Neural cell (in vitro differentiated cells): ENCODE data around the gene NKX3-2. TPM values are rescaled to one million over a fixed set of nuclear protein-coding genes. Genes with fewer than 3 reads are reported as not detected.

Experiments used
- H2AFZ ChIP-seq: fragments of 200-600, 300-800 bp; sonication (generic), shearing (Covaris generic); 2 replicates; pipeline ENCODE4 v1.6.0; 2014; ENCODE audit warnings: low read depth, mild to moderate bottlenecking, antibody characterized with exemption, low read length, moderate library complexity
- H3F3A ChIP-seq: fragments of 200-600 bp; shearing (Covaris generic); 2 replicates; pipeline ENCODE4 v1.6.1; 2016; ENCODE audit warnings: mild to moderate bottlenecking, moderate library complexity, mixed read lengths, antibody characterized with exemption, low read length; ENCODE audit not compliant: insufficient read depth, poor library complexity, severe bottlenecking
- H3K27ac ChIP-seq: fragments of 200-600, 300-800 bp; sonication (generic), shearing (Covaris generic); 2 replicates; pipeline ENCODE4 v1.5.1; 2014; ENCODE audit warnings: mild to moderate bottlenecking, low read length, moderate library complexity
- H3K27me3 ChIP-seq: fragments of 300-800, 200-600 bp; sonication (generic), shearing (Covaris generic); 2 replicates; pipeline ENCODE4 v1.6.0; 2014; ENCODE audit warnings: mild to moderate bottlenecking, low read depth, low read length, moderate library complexity; ENCODE audit not compliant: insufficient read depth
- H3K36me3 ChIP-seq: fragments of 300-800, 200-600 bp; sonication (generic), shearing (Covaris generic); 2 replicates; pipeline ENCODE4 v1.5.1; 2014; ENCODE audit warnings: mild to moderate bottlenecking, antibody characterized with exemption, low read length, moderate library complexity; ENCODE audit not compliant: insufficient read depth
- H3K4me2 ChIP-seq: fragments of 300-800, 200-600 bp; sonication (generic), shearing (Covaris generic); 2 replicates; pipeline ENCODE4 v1.6.0; 2014; ENCODE audit warnings: mild to moderate bottlenecking, low read length
- H3K4me3 ChIP-seq: fragments of 300-800, 200-600 bp; sonication (generic), shearing (Covaris generic); 2 replicates; pipeline ENCODE4 v1.5.1; 2014; ENCODE audit warnings: mild to moderate bottlenecking, low read length, moderate library complexity
- H3K79me2 ChIP-seq: fragments of 200-600 bp; shearing (Covaris generic); replicated peaks from 2 replicates; pipeline ENCODE4 v1.6.0; 2014; ENCODE audit warnings: mild to moderate bottlenecking, low read length, moderate library complexity; ENCODE audit not compliant: insufficient read depth
- H3K9ac ChIP-seq: fragments of 300-800, 200-600 bp; sonication (generic), shearing (Covaris generic); 2 replicates; pipeline ENCODE4 v1.6.1; 2016; ENCODE audit warnings: mild to moderate bottlenecking, low read length, mixed read lengths
- H3K9me2 ChIP-seq: fragments of 200-600 bp; shearing (Covaris generic); 2 replicates; pipeline ENCODE4 v1.6.1; 2016; ENCODE audit warnings: mild to moderate bottlenecking, low read length, mixed read lengths; ENCODE audit not compliant: insufficient read depth
- H3K9me3 ChIP-seq: fragments of 200-600, 300-800 bp; sonication (generic), shearing (Covaris generic); 2 replicates; pipeline ENCODE4 v1.6.1; 2016; ENCODE audit warnings: mild to moderate bottlenecking, mixed run types, low read length, moderate library complexity, mixed read lengths
- H4K20me1 ChIP-seq: fragments of 200-600 bp; shearing (Covaris generic); 2 replicates; pipeline ENCODE4 v1.6.1; 2016; ENCODE audit warnings: mild to moderate bottlenecking, mixed run types; ENCODE audit not compliant: insufficient read depth
- EZH2 ChIP-seq: fragments of 200-600, 300-800 bp; shearing (Covaris generic), sonication (generic); IDR thresholded peaks from 2 replicates; pipeline ENCODE4 v1.6.1; 2014; ENCODE audit warnings: antibody characterized with exemption, low read length, borderline replicate concordance, mild to moderate bottlenecking; ENCODE audit not compliant: insufficient read depth, poor library complexity, severe bottlenecking
- MXI1 ChIP-seq: fragments of 450-650 bp; conservative IDR thresholded peaks from 2 replicates; pipeline ENCODE4 v1.6.1; 2014; ENCODE audit warnings: antibody characterized with exemption, mild to moderate bottlenecking; ENCODE audit not compliant: poor library complexity, severe bottlenecking
- POLR2AphosphoS5 ChIP-seq: IDR thresholded peaks from 2 replicates; pipeline ENCODE4 v1.6.1; 2012
- RAD21 ChIP-seq: fragments of 450-650 bp; conservative IDR thresholded peaks from 2 replicates; pipeline ENCODE4 v1.6.1; 2014; ENCODE audit warnings: antibody characterized with exemption, mild to moderate bottlenecking, moderate library complexity
- SMC3 ChIP-seq: fragments of 450-650 bp; conservative IDR thresholded peaks from 2 replicates; pipeline ENCODE4 v1.6.1; 2014; ENCODE audit warnings: antibody characterized with exemption, mild to moderate bottlenecking, moderate library complexity; ENCODE audit not compliant: poor library complexity
- polyA plus RNA-seq: library from polyadenylated mRNA; depleted of rRNA; stranded (reverse); fragments of >200 nt; gene quantifications from 2 replicates; pipeline ENCODE4 v1.2.3, GENCODE V29; 2014
- TF ChIP-seq, protein P1 (sequence below): fragments of 450-650 bp; IDR thresholded peaks from 2 replicates; pipeline ENCODE4 v1.5.1; 2014; ENCODE audit warnings: antibody characterized with exemption, mild to moderate bottlenecking, moderate library complexity; ENCODE audit not compliant: poor library complexity, severe bottlenecking

The NKX3-2 gene
- polyA plus RNA-seq, 1 donor from 2014 or later: not detected

DNA sequence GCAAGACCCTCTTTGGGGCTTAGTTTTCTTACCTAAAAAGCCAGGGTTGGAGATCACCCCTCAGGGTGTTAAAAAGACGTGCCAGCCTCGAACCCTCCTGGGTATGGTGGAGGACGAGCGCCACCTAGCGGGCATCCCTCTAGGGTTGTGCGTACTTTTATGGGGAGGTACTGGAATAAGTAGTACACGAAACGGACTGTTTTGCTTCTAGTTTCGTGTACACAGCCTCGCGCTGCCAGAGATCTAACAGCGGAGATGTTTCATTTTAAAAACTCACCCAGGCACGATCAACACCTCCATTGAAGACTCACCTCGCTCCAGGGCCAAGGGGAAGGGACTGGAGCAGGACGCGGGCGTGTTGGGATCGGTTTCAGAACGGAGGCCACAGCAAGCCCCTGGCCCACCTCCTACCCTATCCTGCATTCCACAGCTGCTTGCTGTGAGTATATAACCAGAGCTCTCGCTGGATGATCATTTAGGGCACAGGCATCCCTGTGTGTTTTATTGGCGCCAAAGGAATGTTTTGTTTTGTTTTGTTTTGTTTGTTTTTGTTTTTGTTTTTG lies 4.8 kb upstream of the NKX3-2 start:
- no peak overlapping the region for H3K4me3 ChIP-seq
- no peak for TF ChIP-seq MXI1
- TF ChIP-seq RAD21: peak; percentile 87
- TF ChIP-seq SMC3: peak; percentile 89
- TF ChIP-seq, protein P1, sequence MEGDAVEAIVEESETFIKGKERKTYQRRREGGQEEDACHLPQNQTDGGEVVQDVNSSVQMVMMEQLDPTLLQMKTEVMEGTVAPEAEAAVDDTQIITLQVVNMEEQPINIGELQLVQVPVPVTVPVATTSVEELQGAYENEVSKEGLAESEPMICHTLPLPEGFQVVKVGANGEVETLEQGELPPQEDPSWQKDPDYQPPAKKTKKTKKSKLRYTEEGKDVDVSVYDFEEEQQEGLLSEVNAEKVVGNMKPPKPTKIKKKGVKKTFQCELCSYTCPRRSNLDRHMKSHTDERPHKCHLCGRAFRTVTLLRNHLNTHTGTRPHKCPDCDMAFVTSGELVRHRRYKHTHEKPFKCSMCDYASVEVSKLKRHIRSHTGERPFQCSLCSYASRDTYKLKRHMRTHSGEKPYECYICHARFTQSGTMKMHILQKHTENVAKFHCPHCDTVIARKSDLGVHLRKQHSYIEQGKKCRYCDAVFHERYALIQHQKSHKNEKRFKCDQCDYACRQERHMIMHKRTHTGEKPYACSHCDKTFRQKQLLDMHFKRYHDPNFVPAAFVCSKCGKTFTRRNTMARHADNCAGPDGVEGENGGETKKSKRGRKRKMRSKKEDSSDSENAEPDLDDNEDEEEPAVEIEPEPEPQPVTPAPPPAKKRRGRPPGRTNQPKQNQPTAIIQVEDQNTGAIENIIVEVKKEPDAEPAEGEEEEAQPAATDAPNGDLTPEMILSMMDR: peak; percentile 86
- H3K9ac ChIP-seq: no peak overlapping the region

DNA sequence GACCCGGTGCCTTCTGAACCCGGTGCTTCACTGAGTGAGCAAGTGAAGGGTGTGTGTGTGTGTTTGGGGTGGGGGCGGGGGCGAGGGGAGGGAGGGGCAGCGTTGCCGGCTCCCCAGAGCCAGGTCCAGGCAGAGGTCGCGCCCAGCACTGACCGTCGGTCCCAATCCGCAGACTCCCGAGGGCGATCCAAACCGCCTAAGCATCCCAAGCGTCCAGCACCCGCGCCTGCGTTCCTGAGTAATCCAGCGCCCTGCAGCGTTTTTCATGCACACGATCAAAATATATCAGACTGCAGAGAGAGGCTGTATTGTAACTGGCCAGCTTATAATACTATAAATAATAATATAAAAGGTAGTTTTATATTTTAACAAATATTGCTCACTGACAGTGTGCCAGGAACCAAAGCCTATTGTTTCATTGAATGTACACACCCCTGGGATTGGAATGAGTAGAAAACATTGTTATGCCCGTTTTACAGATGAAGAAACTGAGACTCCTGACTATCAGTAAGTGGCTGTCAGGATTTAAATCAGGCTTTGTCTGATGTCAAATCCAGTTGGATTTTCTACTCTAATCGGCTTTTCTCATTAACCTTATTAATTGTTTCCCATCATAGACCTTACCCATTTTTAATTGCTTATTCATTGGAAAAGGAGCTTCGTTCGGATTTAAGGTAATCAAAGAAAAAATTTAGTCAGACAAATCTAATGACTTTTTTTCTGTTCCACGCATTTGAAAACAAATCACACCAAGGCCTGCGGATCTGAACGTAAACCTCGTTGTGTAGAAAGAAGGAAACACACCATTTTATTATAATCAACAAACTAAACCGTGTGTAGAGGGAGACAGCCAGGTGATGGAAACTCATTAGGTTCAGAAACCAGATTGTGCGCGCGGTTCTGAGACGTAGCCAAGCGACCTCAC lies 4.0 kb upstream of the NKX3-2 start:
- Histone ChIP-seq H3K9ac (no peak overlapping the region), H3K9me2 (no peaks in the 10 kb centered on the region), H3K27ac (no peak overlapping the region), H2AFZ (no peak overlapping the region), H3K27me3 (peaks cover 76% of the 10 kb centered on the region), H3K4me3 (peak overlapping the region; percentile 61), H4K20me1 (no peaks in the 10 kb centered on the region), H3K9me3 (peaks cover 7% of the 10 kb centered on the region), H3F3A (no peaks in the 10 kb centered on the region), H3K4me2 (no peak overlapping the region), H3K79me2 (no peaks in the 10 kb centered on the region), H3K36me3 (no peaks in the 10 kb centered on the region)
- no peak for TF ChIP-seq POLR2AphosphoS5

More for the DNA sequence above, 4.8 kb upstream of the NKX3-2 start:
- Histone ChIP-seq H3K9me3 (peaks cover 7% of the 10 kb centered on the region), H3K79me2 (no peaks in the 10 kb centered on the region), H3F3A (no peaks in the 10 kb centered on the region), H3K27ac (no peak overlapping the region), H3K9me2 (no peaks in the 10 kb centered on the region), H4K20me1 (no peaks in the 10 kb centered on the region), H2AFZ (no peak overlapping the region), H3K27me3 (peaks cover 69% of the 10 kb centered on the region), H3K4me2 (no peak overlapping the region), H3K36me3 (no peaks in the 10 kb centered on the region)

DNA sequence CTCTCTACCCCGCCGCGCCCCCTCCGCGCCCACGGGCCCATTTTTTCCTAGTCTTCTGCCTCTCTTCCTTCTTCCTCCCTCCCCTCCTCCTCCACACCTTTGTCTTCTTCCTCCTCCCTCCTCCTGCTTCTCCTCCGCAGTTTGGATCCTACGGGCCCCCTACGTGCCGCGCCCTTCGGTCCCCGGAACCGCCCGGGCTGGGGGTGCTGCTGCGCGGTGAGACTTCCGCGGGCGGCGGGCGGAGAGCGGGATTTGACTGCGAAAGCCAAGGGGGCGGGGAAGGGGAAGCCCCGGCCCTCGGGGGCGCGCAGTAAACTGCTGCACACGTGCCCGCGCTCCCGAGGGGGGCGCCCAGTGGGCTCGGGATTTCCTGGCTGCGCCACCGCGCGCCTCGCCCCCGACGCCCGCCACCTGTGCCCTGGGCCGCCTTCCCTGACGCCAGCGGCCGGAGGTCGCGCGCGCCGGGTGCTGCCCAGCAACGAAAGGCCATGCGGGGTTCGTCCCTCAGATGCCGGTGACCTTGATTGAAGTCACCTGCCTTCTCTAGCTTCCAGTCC lies 3.3 kb upstream of the NKX3-2 start:
- peaks cover 7% of the 10 kb centered on the region for H3K9me3 ChIP-seq
- no peak overlapping the region for H3K27ac ChIP-seq
- no peaks in the 10 kb centered on the region for H3K36me3 ChIP-seq
- H3K9ac ChIP-seq: no peak overlapping the region
- no peaks in the 10 kb centered on the region for H3F3A ChIP-seq
- H2AFZ ChIP-seq: no peak overlapping the region
- TF ChIP-seq EZH2: peak; percentile 84
- no peak for TF ChIP-seq RAD21
- H3K4me3 ChIP-seq: peak overlapping the region; percentile 61
- H3K27me3 ChIP-seq: peaks cover 84% of the 10 kb centered on the region
- no peaks in the 10 kb centered on the region for H3K79me2 ChIP-seq
- H3K9me2 ChIP-seq: no peaks in the 10 kb centered on the region
- no peak overlapping the region for H3K4me2 ChIP-seq
- no peaks in the 10 kb centered on the region for H4K20me1 ChIP-seq
